SK-N-MC (cell line): Measurements from ENCODE around the gene LRFN2.

ENCODE experiments used
- EZH2 ChIP-seq: fragments of 200-600 bp; sonication (generic); IDR thresholded peaks from one replicate; pipeline ENCODE4 v1.6.1; 2017; ENCODE audit warnings: antibody characterized with exemption
- FOXP2 ChIP-seq: optimal IDR thresholded peaks from 2 replicates; pipeline ENCODE3; 2011; ENCODE audit warnings: mild to moderate bottlenecking, moderate library complexity; ENCODE audit not compliant: insufficient read depth; ENCODE audit errors: extremely low read length, control extremely low read depth
- POLR2AphosphoS5 ChIP-seq: IDR thresholded peaks from 2 replicates; pipeline ENCODE4 v1.6.1; 2012; ENCODE audit warnings: mild to moderate bottlenecking, low read depth, low read length, borderline replicate concordance

- TF ChIP-seq POLR2AphosphoS5 (no peak), EZH2 (no peak), FOXP2 (no peak)
Observed at GRCh38 chr6:40484066-40484465, 103.1 kb downstream of the LRFN2 start.
